Right forelimb (tissue), 1 donor: ENCODE data around the gene GFRAL.
"Not testable (repeated sequence)": the region's sequence is repeated elsewhere in the genome, so short reads cannot be mapped to it uniquely, and the experiment has no call there.

Experiments used
- DNase-seq: peaks from one replicate; pipeline ENCODE4 v3.0.0-alpha.2; 2018

The GFRAL gene

GRCh38 chr6:55327169-55327568 is at the start of gene GFRAL:
Gene GFRAL, plus strand, starts transcription at chr6:55327469. Its CDS starts 86 bp downstream, at chr6:55327555.
- no peak for DNase-seq

DNA sequence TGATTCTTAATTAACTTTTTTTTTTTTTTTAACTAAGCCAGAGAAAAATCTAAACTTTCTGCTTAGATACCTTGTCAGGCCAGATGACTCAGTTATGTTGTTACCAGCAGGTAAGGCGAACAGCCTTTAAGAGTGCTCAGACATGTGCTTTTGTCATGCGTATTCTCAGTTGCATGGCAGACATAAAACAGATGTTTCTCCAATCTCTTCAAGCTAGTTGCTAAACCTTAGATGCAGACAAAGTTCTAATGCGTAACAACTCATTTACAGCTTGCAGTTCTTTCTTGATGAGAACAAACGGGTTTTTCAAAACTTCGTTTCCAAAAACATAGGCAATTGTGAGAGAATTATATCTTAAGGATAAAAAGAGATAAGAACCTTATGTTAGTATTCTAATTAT is 49.6 kb upstream of the GFRAL start:
- DNase-seq, result no peak

DNA sequence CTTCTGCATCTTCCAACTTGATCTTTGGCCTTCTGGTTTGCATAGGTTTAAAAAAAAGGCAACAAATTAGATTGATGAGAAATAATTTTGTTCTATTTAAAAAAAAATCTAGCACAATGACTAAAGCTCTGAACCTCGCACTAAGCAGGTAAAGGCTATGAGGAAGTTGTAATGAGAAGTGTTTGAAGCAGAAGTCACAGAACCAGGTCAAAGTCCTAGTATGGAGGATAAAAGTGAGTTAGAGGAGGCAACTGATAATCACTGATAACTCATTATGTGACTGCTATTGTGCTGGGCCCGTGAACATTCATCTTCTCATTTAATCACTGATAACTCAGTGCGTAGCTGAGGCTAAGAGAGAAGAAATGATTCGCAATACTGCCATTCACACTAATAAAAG is 46.1 kb upstream of the GFRAL start:
- no peak for DNase-seq

DNA sequence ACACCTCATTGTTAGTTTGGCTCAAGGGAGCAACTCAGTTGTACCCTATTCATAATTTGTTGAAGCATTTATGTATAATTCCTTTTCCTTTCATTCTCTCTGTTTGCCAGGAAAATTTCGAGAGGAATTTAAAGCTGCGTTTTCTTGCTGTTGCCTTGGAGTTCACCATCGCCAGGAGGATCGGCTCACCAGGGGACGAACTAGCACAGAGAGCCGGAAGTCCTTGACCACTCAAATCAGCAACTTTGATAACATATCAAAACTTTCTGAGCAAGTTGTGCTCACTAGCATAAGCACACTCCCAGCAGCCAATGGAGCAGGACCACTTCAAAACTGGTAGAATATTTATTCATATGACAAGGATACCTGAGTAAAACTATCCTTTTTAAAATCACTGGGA is 45.2 kb upstream of the GFRAL start:
- no peak for DNase-seq

GRCh38 chr6:55286824-55287223 is 40.4 kb upstream of the GFRAL start:
- no peak for DNase-seq

GRCh38 chr6:55290736-55291135 is 36.5 kb upstream of the GFRAL start:
- no peak for DNase-seq

DNA sequence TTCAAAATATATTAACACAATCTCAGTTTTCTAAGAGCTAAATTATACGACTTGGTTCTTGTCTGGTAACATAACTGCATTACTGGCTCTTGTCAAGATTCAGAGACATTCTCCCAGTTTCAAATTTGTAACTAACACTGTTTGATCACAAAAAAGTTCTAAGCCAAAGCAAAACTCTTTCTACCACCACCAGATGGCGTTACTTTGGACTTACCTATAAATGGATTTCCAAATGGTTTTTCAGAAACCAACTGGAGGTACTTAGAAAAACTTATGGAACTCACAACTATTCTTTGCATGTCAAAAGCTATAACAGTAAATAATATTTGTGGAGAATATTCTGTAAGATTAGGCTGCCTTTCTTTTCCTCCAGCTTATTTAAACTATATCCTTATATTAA is 34.2 kb upstream of the GFRAL start:
- DNase-seq, result no peak

GRCh38 chr6:55297214-55297613 is 30.1 kb upstream of the GFRAL start:
- not testable (repeated sequence) for DNase-seq

DNA sequence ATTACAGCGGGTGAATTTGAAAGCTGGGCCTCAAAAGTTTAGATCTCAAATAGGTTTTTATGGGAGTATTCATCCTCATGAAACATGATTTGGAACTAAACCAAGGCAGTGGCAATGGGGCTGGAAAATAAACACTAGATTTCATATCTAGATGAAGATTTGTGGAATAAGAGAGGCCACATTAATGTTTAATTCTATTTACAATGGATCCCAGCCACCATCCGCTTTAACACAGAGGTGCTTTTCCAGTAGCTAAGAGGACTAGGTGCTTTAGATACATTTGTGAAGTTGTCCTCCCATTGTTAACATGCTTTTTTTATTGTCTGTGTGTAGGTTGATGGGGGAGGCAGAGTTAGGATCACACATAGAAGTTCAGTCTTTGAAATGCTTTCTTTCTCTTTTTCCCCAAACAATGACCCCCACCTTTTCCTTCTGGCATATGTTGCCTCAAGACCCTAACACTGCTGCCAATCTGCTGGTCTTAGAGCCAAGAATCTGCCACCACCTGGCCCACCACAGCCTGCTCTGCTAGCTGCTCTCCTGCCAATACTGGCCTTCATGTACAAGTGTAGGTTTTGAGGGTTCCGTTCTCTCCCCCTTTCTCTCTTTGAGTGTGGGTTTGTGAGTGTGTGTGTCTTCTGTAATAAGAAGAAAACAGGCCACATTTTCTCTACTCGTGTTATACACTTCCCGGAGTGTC is 27.8 kb upstream of the GFRAL start:
- no peak for DNase-seq

DNA sequence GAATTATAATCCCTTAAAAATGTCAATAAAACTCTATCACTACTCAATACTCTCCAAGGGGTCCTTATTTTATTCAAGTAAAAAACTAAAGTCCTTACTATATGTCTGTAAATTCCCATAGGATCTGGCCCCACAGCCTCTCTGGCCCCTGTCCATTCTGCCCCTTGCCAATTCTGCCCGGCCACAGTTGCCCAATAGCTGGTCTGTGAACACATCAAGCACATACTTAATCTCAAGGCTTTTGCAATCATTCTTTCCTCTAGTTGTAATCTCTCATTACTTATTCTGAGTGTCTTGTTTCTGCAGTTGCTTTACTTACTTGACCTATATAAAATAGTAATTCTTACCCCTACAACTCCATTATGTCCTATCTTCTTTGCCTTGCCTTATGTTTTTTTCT is 22.5 kb upstream of the GFRAL start:
- no peak for DNase-seq

DNA sequence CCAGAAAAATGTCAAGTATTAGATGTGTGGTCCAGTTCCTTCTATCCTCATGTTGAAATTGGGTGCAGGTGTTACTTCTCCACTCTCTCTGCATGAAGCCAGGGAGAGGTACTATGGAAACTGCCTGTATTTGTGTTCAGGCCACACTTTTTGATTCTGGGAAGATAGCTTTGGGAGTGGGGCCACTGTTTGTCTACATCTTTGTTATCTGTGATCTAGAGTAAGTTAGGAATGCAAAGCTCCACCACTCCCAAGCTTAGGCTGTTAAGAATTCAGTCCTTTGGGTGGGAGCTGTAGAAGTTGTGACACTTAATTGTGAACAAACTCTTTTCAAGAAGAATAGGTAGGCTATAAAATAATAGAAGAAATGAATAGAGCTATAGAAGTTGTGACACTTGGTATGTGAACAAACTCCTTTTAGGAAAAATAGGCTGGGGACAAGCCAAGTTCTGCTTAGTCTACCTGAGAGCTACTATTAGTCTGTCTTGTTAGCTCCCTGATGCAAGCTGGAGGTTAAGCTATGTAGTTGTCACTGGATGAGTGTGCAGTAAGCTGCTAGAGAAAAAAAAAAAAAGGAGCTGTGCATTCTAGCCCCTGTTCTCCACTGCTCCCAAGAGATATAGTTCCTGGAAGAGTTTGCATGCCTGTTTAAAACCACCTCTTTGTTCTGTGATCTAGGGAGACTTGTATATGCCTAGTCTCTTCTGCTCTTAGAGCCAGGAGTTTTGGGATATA is 7.1 kb upstream of the GFRAL start:
- no peak for DNase-seq

- DNase-seq, result no peak
Observed at GRCh38 chr6:55320696-55321086, 6.6 kb upstream of the GFRAL start.

DNA sequence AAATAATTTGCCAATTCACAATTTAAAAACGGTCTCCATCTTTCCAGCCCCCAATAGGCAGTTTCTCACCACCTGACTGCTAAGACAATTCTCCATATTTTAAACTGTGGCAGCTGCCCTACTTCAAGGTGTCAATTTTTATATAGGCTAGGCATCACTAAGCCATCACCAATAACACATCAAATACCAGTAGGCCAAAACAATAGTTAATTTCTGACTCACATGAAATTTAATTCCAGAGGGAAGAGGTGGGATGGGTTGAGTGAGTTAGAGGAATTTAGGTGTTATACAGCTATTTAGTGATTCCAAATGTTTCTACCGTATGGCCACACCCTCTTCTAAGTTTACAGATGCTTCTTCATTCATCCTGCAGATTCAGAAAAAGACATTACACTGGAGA is 49.9 kb downstream of the GFRAL start:
- no peak for DNase-seq

DNA sequence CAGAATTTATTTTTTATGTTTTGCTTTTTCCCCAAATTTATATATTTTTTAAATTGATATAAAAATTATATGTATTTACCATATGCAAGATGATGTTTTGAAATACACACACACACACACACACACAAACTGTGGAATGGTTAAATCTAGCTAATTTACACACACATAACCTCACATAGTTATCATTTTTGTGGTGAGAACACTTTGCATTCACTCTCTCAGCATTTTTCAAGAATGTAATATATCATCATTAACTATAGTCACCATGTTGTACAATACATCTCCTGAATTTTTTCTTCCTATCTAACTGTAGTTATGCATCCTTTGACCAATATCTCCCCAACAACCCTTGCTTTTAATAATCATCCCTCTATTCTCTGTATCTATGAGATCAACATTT is 52.2 kb downstream of the GFRAL start:
- no peak for DNase-seq

DNA sequence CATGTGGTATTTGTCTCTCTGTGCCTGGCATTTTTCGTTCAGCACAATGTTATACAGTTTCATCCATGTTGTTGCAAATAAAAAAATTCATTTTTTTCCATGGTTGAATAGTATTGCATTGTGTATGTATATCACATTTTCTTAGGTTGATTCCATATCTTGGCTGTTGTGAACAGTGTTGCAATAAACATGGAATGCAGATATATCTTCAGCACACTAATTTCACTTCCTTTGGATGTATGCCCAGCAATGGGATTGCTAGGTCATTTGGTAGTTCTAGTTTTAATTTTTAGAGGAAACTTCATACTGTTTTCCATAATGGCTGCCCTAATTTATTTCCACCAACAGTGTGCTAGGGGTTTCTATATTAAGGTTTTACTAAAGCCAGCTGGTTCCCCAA is 52.6 kb downstream of the GFRAL start:
- DNase-seq, result no peak

DNA sequence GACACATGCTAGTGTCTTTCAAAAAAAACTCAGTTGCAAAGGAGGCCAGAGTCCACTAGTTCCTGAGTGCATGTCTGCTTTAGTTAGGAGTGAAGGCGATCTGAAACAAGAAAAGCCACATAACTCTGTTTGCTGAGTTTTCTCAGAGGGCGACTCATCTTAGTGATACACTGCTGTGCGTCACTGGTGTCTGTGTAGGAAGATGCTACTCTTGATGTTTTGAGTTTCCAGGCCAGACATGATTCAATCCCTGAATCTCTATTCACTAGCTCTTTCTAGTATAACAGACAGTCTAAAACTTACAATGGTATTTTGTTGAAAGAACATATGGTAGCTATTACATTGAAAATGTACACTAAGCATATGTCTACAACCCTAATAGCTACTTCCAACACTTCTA is 60.9 kb downstream of the GFRAL start:
- peak; percentile 42 for DNase-seq

DNA sequence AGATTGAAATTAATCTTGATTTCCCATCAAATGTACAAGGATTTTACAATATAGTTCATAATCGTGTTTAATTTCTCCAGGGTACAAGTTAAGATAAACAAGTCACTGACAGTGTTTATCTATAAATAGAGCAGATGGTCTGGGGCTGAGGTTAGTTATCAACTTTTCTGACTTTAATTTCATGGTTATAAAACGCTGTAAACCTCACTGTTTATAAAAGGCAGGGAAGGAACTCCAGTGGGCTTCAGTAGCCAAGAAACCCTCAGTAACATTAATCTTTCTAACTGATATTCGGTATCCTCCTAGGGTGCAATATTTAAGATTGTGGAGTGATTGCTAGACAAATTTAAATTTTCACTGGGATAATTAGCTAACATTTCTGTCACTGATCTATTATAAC is 68.6 kb downstream of the GFRAL start:
- DNase-seq, result no peak

- DNase-seq, result no peak
Observed at GRCh38 chr6:55397986-55398385, 70.7 kb downstream of the GFRAL start.

DNA sequence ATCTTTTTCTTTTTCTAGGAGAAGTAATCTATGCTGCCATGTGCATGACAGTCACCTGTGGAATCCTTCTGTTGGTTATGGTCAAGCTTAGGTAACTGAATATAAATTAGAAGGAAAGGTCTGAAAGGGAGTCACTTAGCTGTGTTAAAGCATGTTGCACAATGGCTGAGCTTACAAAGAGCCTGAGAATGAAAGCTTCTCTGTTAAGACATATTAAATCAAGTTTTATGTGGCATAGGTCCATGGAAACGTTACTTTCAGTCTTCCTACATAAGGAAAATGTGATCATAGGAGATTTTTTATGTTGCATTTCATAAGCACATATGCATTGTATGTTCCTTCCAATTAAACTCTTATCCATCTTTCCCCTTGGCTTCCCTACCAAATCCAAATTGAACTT is 72.1 kb downstream of the GFRAL start:
- DNase-seq, result no peak

DNA sequence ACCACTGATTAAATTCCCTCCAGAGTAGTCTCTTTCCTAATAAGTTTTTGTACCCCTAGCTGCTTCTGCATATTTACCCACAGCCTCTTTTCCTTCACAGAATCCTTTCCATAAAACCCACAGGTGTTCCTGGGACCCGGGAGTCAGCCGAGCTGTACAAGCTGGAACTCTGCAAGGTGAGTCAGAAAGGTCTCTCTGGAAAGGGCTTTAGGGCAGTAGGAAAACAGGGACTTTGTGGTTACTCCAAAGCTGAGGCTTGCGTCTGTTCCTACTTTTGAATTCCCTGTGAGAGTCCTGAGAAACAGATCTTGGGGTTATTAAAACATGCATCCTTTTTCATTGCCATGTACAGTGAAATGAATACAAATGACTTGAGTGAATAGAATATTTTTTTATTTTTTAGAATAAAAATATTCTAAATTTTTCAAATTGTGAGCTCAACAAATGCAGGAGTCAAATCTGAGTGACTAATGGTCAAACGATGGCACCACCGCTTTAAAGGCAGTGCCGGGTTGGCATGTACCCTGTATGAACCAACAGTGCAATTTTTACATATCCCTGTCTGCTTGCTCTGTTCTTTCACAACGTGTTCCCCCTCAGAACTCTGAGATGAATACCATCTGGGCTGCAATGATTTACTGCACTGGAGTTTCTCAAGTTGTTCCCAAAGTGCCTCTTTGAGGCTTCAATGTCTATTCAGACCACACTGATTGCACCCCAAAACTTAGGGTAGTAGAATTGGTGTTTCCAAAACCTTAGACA is 78.4 kb downstream of the GFRAL start:
- DNase-seq, result no peak

- no peak for DNase-seq
Observed at GRCh38 chr6:55410674-55411073, 83.4 kb downstream of the GFRAL start.

DNA sequence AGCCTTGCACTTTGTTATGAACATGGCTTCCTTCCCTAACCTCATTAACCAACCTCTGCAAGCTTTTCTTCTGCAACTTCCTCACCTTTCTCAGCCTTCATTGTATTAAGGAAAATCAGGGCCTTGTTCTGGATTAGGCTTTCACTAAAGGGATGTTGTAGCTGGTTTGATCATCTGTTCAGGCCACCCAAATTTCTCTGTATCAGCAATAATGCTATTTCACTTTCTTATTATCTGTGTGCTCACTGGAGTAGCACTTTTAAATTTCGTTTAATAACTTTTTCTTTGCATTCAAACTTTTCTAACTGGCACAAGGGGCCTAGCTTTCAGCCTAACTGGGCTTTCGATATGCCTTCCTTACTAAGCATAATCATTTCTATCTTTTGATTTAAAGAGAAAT is 96.7 kb downstream of the GFRAL start:
- DNase-seq, result no peak

DNA sequence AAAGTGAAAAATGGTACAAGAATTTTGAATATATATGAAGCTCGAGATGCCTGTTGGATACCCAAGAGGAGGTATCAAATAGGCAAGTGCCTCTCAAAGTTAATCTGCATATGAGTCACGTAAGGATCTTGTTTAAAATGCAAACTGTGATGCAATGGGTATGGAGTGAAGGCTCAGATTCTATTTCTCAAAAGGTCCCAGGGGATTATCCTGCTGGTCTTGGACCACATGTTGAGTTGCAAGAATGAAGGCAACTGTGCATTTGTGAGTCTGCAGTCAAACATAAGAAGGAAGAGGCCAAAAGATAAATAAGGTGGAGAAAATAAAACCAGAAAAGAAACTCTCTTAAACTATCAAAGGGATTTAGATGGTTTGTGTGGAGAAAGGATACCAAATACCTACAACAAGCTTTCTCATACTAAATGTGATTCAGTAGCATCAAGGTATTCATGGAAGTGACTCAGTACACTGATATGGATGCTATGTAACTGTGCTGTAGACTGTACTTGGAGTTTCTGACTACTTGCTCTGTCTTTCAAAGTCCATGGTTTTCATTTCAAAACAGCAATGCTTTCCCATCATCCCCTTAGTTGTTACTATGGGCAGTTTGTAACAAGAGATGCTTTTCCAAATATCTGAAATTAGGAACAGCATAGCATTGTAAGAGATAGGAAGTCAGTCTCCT is 106.3 kb downstream of the GFRAL start:
- DNase-seq, result no peak
